Activated CD4-positive, alpha-beta memory T cell treated with anti-CD3 and anti-CD28 coated beads, Interleukin-2, amount 10 ng/mL, durations not matched to agents 7 days and 5 days (primary cell): ENCODE results near the gene NAPSA. TPM values are rescaled to one million over a fixed set of nuclear protein-coding genes. Genes with fewer than 3 reads are reported as not detected.

Experiments used
- CTCF ChIA-PET: fragments of 350-600 bp; sonication (Branson Sonifier 250); formaldehyde crosslinking; loops from one replicate; lab custom pipeline; 2021; ENCODE audit warnings: antibody characterized with exemption, inconsistent platforms; lab: Charles Lee
- POLR2A ChIA-PET: fragments of 350-600 bp; sonication (Branson Sonifier 250); formaldehyde crosslinking; loops from one replicate; lab custom pipeline; 2021; ENCODE audit warnings: antibody characterized with exemption; lab: Charles Lee
- DNase-seq: peaks from one replicate; pipeline ENCODE4 v3.0.0-alpha.2; 2020
- H3K27ac Mint-ChIP-seq: one replicate; pipeline ENCODE4 v1.8.0; 2021; ENCODE audit warnings: mild to moderate bottlenecking, mixed read lengths
- H3K27me3 Mint-ChIP-seq: one replicate; pipeline ENCODE4 v1.8.0; 2021; ENCODE audit warnings: mixed read lengths
- H3K36me3 Mint-ChIP-seq: one replicate; pipeline ENCODE4 v1.8.0; 2021; ENCODE audit warnings: low read depth, mixed read lengths
- H3K4me1 Mint-ChIP-seq: one replicate; pipeline ENCODE4 v1.8.0; 2021; ENCODE audit warnings: mixed read lengths
- H3K4me3 Mint-ChIP-seq: one replicate; pipeline ENCODE4 v1.8.0; 2021; ENCODE audit warnings: mild to moderate bottlenecking, mixed read lengths
- H3K9me3 Mint-ChIP-seq: one replicate; pipeline ENCODE4 v1.8.0; 2021; ENCODE audit warnings: mixed read lengths
- total RNA-seq, 2 experiments: library from RNA; stranded (reverse); gene quantifications; one replicate each; pipeline ENCODE4 v1.2.3, GENCODE V29; 2021

NAPSA gene
- total RNA-seq, 2 experiments from 2014 or later = 3.2 to 3.9 TPM

DNA sequence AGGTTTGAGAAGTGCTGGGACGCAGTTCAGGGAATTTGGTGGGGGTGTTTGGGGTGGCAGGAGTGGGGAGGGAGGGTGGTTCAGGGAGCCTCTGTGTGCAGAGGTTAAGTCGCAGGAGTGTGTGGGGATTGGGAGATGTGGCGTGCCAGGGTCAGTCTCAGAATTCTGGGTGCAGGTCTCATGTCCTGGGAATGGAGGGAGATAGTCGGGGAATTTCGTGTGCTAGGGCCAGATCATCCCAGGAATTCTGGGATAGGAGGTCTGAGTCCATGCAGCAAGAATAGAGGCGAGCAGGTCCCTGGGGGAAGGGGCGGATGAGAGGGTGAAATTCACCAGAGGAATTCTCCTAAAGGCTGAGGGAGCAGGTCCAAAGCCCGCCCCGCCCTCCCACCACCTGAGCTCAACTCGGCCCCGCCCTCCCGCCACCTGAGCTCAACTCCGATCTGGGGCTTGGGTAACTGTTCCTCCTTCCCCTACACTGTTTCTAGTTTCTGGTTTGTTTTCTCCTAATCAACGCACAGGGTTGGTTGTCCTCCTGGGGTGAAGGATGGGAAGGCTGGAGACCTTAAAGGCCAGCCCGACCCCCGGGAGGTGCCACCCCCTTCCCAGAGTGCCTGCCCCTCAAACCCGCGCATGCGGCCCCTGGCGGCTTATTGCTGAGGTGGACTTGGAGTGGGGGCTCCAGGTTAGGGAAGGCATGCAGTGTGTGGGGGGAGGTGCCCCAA is 51.5 kb downstream of the NAPSA start:
- Mint-ChIP-seq H3K4me3 (no peak overlapping the region), H3K9me3 (no peaks in the 10 kb centered on the region), H3K4me1 (peaks cover 9% of the 10 kb centered on the region), H3K36me3 (no peaks in the 10 kb centered on the region), H3K27me3 (peaks cover 57% of the 10 kb centered on the region), H3K27ac (no peak overlapping the region)
- no peak for DNase-seq
- ChIA-PET CTCF (no interaction called here), POLR2A (no interaction called here)

DNA sequence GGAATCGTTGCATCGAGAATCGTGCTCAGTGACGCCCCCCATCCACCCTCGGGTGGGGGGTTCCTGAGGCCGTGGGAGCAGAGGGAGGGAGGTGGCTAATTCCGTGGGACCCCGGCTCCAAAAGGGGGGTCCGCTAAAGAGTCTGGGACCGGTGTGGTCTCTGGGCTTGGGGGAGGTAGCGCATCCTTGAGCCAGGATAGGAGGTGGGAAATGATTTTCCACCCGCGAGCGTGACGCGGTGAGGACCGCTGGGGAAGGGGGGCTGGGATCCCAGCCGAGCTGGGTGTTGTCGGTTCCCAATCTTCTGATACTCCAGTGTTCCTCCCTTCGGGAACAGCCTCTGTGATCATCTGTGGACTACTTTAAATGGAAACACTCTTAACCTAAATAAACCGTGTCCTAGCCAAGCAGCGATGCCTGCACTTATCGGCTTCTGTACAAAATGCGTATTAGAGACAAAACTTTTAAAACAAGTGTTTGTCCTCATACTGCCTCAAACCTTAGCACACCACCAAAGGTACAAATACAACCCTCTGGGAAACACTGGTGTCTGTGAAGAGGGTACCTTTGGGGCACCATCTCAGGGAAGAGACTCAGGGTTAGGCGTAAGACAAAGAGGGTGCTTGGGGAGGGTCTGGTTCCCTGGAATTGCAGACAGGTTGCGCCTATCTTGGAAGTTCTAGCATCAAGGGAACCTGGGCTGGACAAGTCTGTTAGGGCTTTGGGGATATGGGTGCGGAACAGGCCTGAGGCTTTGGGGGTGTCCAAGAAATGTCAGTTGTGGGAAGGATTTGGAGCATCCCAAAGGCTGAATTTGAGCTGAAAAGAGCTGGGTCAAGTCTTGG is 52.2 kb downstream of the NAPSA start:
- no peak overlapping the region for H3K4me3 Mint-ChIP-seq
- H3K36me3 Mint-ChIP-seq = no peaks in the 10 kb centered on the region
- no peak for DNase-seq
- peaks cover 9% of the 10 kb centered on the region for H3K4me1 Mint-ChIP-seq
- peaks cover 63% of the 10 kb centered on the region for H3K27me3 Mint-ChIP-seq
- no peaks in the 10 kb centered on the region for H3K9me3 Mint-ChIP-seq
- ChIA-PET POLR2A (no interaction called here), CTCF (no interaction called here)
- no peak overlapping the region for H3K27ac Mint-ChIP-seq

- Mint-ChIP-seq H3K27ac (no peak overlapping the region), H3K27me3 (peaks cover 65% of the 10 kb centered on the region), H3K4me1 (peaks cover 9% of the 10 kb centered on the region), H3K4me3 (no peak overlapping the region), H3K9me3 (no peaks in the 10 kb centered on the region), H3K36me3 (no peaks in the 10 kb centered on the region)
- CTCF ChIA-PET = no interaction called here
- POLR2A ChIA-PET = no interaction called here
- no peak for DNase-seq
Observed at GRCh38 chr19:50311723-50312635, 53.5 kb downstream of the NAPSA start.

DNA sequence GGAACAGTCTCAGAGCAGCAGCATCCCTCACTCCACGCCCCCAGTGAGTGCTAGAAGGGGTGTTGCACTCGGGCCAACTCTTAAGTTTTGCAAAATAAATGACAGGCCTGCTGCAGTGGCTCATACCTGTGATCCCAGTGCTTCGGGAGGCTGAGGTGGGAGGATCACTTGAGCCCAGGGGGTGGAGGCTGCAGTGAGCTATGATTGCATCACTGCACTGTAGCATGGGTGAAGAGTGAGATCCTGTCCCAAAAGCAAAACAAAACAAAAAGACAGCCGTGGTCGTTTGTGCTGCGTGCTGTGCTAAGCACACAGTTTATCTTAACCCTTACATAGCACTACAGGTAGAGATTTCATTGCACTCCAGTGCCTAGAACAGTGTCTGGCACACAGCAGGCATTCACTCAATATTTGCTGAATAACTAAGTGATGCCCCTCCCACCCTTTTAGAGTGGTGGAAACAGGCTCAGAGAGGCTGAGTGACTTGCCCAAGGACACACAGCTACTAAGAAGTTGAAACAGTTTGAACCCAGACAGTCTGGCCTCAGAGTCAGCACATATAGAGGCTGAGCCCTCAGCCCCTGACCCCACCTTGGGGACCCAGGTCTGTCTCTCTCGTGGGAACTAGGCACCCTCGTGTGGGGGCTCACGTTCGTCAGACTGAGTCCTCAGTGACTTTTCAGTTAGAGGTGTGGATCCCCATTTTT is 54.5 kb downstream of the NAPSA start:
- no peak for DNase-seq
- Mint-ChIP-seq H3K27me3 (peaks cover 58% of the 10 kb centered on the region), H3K36me3 (no peaks in the 10 kb centered on the region), H3K4me1 (peaks cover 7% of the 10 kb centered on the region), H3K9me3 (no peaks in the 10 kb centered on the region), H3K4me3 (no peak overlapping the region), H3K27ac (no peak overlapping the region)
- ChIA-PET CTCF (no interaction called here), POLR2A (no interaction called here)

GRCh38 chr19:50309396-50310125 is 55.9 kb downstream of the NAPSA start:
- CTCF ChIA-PET = no interaction called here
- no peak for DNase-seq
- no peaks in the 10 kb centered on the region for H3K36me3 Mint-ChIP-seq
- H3K27ac Mint-ChIP-seq = no peak overlapping the region
- no peaks in the 10 kb centered on the region for H3K9me3 Mint-ChIP-seq
- H3K4me1 Mint-ChIP-seq = peaks cover 2% of the 10 kb centered on the region
- no peak overlapping the region for H3K4me3 Mint-ChIP-seq
- H3K27me3 Mint-ChIP-seq = peaks cover 58% of the 10 kb centered on the region
- POLR2A ChIA-PET = no interaction called here

GRCh38 chr19:50308991-50309390 is 56.4 kb downstream of the NAPSA start:
- Mint-ChIP-seq H3K4me3 (no peak overlapping the region), H3K27ac (no peak overlapping the region), H3K27me3 (peaks cover 54% of the 10 kb centered on the region), H3K36me3 (no peaks in the 10 kb centered on the region), H3K9me3 (no peaks in the 10 kb centered on the region), H3K4me1 (peaks cover 2% of the 10 kb centered on the region)
- ChIA-PET POLR2A (no interaction called here), CTCF (no interaction called here)
- no peak for DNase-seq

Other genes starting within 250 kb of the NAPSA start
- not detected for gene IZUMO2, start 202.4 kb downstream of the NAPSA start, total RNA-seq
- not detected for gene MYH14, start 162.0 kb downstream of the NAPSA start, total RNA-seq
- 1 to 10 TPM; 4.2 to 4.3 TPM for gene KCNC3, start 36.3 kb downstream of the NAPSA start, total RNA-seq
- 10 to 100 TPM; 79.7 to 86.2 TPM for gene NR1H2, start 10.8 kb upstream of the NAPSA start, total RNA-seq
- 100 to 1,000 TPM; 117 to 119 TPM for gene POLD1, start 18.7 kb upstream of the NAPSA start, total RNA-seq
- gene SPIB, start 53.3 kb upstream of the NAPSA start, total RNA-seq = under 1 TPM in 1 of 2 experiments, not detected in 1; 0.18 TPM
- gene MYBPC2, start 67.3 kb upstream of the NAPSA start, total RNA-seq = under 1 TPM; 0.28 to 0.33 TPM
- gene EMC10, start 110.9 kb upstream of the NAPSA start, total RNA-seq = 10 to 100 TPM; 56.3 to 57.2 TPM
- gene GARIN5A, start 111.2 kb upstream of the NAPSA start, total RNA-seq = under 1 TPM in 1 of 2 experiments, not detected in 1; 0.33 TPM
- 10 to 100 TPM; 44.7 to 51.4 TPM for gene JOSD2, start 145.6 kb upstream of the NAPSA start, total RNA-seq
- gene ASPDH, start 148.3 kb upstream of the NAPSA start, total RNA-seq = not detected
- gene LRRC4B, start 202.8 kb upstream of the NAPSA start, total RNA-seq = not detected